OCI-M2 (cell line): ENCODE results near the gene FOXE3.

ENCODE experiments used
- DNase-seq: peaks from one replicate; lab custom pipeline; 2025; ENCODE audit not compliant: unreplicated experiment; lab: John Stamatoyannopoulos, UW

FOXE3 gene

DNA sequence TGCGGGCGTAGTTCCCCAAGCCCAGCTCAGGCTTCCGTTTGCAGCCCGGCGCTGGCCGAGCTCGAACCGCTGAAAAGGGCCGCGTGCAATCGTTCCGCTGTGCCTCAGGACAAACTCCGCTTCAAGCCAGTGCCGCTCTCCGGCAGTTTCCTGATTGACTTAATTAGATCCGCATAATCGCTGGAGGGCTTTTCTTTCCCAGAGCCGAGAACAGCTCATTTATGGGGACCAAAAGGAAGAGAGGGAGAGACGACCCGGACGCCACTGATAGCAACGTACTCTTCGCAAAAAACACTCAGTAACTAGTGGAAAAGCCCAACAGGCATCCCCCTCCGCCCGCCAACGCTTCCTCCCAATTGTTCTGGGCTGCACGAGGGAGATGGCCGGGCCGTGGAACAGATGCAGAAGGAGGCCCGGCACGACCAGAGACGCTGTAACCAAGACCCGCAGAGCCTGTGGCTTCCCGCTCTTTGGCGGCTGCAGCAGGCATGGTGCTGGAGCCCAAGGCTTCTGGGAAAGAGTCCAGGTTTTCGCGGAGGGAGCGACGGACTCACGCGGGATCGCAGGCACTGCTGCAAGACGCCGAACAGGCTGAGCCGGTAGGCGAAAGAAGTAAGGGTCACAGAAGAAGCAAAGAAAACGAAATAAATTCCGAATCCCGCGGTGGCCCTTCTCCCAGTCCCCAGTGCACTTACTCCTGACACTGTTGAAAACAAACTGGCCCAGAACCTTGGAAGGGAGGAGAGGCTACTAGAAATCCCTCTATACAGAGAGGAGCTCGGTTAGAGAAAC lies 18.2 kb downstream of the FOXE3 start:
- DNase-seq = no peak

DNA sequence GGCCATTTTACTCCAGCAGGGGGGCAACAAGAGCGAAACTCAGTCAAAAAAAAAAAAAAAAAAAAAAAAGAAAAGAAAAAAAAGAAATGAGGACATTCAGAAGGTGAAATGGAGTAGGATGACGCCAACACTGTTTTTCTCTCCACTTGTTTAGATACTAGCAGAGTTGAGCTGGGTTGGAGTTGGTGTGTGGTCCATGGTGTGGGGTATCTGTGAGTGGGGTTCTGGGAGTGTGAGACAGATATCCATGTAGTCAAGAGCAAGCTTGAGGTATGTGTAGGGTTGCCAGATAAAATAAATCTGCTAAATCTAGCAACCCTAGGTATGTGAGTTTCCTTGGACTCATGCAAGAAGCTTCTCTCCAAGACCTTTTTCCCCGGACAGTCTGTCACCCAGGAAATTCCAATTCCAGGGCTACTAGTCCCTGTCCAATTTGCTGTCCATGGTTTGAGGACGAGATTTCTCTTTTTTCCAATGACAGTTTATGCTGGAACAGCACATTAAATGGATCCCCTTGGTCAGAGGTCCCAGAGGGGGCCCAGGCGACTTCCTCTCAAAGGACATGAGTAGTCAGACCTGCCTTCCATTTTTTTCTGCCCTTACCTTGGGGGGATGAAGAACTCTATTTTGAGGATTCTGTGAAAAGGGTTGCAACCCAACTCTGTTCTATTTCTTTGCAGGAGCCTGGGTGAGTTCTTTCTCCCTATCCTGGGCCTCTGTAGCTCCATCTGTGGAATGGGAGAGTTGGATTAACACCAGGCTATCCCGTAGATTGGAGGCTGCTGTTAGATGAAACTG lies 19.6 kb downstream of the FOXE3 start:
- no peak for DNase-seq

DNA sequence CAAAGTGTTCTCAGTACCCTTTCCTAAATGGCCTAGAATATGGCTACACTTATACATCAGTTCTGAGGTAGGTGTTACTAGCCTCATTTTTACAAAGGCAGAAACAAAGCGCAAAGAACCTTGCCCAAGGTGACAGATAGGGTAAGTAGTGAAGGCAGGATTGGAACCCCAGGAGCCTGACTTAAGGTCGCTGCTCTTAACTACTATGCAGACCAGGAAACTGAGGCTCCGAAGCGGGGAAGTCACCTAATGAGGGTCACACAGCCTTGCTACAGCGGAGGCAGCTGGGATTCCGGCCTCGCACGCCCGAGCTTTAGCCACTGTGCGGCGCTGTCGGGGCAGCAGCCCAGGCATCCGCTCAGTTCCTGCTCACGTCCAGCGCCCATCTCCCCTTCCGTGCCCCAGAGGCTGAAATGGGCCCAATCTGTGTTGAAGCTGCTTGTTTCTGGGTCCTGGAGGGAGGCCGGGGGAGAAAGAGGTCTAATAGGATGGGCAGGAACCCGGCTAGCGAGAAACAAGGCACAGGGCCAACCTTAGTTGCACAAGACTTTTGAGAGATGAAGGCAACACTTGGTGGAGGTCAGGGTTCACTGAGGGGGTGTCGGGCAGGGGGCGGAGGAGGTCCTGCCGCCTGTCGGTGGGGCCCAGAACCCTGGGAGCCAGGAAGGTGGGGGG lies 20.4 kb downstream of the FOXE3 start:
- DNase-seq = no peak

DNA sequence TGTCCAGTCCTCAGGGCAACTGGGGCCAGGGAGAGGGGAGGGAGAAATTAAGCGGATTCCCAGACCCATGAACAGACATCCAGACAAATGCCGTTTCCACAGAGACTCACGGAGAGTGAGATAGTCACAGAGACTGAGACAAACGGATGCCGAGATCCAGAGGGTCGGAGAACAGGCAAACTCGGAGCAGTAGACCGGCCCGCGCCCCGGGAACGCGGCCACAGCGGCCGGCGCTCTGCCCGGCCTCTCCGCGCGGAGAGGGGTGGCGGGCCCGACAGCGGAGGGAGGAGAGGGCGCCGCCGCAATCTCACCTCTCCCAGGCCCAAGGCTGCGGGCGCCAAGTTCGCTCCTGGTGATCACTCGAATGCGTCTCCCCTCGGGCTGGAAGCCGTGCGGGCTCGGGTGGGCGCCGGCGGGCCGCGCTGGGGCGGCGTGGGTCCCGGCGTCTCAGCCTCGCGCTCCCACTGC lies 20.9 kb downstream of the FOXE3 start:
- no peak for DNase-seq

DNA sequence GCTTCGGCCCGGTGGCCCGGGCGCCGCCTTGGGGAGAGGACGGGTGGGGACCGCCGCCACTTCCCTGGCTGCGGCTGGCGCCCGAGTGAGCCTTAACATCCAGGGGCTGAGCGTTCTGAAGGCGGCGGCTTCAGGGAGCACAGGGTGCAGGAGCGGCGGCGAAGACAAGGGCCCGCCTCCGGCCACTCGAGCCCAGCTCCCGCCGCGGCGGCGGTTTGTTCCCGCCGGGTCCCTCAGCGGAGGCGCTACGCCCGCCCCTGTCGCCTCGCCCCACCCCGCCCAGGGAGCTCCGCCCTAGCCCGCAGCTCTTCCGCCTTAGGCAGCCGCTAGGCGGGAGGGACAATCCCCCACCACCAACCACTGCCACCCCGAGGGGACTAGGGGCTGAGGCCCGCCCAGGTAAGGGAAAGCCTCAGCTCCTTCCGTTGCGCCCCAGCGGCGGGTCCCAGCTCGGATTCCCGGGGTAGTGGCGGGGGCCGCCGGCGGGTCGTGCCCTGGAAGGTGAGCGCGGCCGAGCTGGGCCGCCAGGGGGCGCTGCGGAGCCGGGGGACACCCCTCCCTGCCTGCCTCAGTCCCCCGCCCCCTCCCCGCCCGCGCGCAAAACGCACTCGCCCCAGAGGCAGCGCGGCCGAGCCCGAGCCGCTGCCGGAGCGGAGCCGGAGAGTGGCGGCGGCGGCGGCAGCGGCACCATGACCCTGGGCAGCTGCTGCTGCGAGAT lies 21.5 kb downstream of the FOXE3 start, which contains the start of gene FOXD2:
Gene FOXD2 (plus strand): TSS at position 598 of the 718 bp plus-strand sequence. CDS start 92 bp downstream, at position 690.
- peak; percentile 51 for DNase-seq

DNA sequence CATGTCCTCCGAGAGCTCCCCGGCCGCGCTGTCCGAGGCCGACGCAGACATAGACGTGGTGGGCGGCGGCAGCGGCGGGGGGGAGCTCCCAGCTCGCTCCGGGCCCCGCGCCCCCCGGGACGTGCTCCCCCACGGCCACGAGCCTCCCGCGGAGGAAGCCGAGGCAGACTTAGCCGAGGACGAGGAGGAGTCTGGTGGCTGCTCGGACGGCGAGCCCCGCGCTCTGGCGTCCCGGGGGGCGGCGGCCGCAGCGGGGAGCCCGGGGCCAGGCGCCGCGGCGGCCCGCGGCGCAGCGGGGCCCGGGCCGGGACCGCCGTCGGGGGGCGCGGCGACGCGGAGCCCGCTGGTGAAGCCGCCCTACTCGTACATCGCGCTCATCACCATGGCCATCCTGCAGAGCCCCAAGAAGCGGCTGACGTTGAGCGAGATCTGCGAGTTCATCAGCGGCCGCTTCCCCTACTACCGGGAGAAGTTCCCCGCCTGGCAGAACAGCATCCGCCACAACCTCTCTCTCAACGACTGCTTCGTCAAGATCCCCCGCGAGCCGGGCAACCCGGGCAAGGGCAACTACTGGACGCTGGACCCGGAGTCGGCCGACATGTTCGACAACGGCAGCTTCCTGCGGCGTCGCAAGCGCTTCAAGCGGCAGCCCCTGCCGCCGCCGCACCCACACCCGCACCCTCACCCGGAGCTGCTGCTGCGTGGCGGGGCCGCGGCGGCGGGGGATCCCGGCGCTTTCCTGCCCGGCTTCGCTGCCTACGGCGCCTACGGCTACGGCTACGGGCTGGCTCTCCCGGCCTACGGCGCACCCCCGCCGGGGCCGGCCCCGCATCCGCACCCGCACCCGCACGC lies 22.3 kb downstream of the FOXE3 start:
- no peak for DNase-seq

DNA sequence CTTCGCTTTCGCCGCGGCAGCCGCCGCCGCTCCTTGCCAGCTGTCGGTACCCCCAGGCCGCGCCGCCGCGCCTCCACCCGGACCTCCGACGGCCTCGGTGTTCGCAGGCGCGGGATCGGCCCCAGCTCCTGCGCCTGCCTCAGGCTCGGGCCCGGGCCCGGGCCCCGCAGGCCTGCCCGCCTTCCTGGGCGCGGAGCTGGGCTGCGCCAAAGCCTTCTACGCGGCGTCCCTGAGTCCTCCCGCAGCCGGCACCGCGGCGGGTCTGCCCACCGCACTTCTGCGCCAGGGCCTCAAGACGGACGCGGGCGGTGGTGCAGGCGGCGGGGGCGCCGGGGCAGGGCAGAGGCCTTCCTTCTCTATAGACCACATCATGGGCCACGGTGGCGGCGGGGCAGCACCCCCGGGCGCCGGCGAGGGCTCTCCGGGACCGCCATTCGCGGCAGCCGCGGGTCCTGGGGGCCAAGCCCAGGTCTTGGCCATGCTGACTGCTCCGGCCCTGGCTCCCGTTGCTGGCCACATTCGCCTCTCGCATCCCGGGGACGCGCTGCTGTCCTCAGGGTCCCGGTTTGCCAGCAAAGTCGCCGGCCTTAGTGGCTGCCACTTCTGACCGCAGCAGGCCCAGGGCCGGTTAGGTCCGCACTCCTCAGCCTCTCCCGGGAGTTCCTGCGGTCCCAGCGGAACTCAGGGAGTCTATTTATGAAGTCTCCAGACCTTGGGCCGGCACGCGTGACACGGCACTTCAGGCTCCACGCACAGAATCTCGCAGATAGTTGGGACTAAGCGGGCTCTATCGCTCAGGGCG lies 23.1 kb downstream of the FOXE3 start:
- DNase-seq = no peak

DNA sequence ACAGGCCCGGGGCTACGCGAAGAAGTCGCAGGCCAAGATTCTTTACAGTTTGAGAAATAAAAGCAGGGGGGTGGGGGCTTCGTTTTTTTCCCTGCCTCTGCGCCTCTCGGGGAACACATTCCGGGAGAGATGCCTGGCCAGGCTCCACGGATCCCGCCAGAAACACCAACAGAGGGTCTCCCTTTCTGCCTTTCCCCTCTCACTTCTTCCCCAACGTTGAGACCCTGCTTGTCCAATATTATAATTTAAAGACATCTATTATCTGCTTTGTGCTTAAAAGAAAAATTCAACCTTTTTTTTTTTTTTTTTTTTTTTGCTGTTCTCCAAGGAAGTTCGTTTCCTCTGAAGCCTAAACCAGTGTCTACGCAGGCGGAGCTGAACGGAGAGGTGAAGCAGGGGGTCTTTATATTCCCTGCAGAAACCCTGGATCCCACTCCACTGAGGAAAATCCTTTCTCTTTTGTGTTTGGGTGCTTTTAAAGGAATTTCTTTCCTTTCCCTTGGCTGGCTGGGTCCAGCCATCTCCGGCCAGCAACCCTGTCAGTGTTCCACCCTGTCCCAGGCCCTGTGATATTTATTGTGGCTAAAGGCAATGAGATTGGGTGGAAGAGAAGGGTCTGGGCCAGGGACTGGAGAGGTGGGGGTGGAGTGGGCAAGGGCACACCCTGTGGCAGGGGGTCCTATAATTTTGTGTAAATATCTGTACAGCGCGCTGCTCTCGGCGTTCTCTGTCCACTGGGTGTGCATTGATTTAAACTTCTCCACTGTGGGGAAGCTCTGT lies 23.9 kb downstream of the FOXE3 start:
- DNase-seq = no peak

DNA sequence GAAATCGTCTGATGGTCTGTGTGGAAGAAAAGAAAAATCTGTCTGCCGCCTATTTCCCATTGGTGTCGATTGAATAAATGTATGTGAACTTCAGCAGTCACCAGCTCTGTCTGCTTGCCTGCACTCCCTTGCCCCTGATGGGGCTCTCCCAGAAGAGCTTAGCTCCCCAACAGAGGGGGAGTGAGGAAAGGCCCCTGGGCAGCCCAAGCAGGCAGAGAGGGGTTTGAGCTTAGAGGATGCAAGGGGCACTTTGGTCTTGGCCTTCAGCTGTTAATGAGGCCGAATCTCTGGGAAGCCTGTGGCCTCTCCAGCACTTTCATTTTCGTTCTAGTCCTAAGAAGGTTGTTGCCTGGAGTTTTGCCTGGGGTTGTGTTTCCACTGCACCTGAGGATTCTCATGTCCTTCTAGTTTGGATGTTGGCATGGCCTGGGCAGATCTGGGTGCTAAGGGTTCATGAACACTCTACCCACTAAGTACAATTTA lies 24.6 kb downstream of the FOXE3 start:
- DNase-seq = no peak

DNA sequence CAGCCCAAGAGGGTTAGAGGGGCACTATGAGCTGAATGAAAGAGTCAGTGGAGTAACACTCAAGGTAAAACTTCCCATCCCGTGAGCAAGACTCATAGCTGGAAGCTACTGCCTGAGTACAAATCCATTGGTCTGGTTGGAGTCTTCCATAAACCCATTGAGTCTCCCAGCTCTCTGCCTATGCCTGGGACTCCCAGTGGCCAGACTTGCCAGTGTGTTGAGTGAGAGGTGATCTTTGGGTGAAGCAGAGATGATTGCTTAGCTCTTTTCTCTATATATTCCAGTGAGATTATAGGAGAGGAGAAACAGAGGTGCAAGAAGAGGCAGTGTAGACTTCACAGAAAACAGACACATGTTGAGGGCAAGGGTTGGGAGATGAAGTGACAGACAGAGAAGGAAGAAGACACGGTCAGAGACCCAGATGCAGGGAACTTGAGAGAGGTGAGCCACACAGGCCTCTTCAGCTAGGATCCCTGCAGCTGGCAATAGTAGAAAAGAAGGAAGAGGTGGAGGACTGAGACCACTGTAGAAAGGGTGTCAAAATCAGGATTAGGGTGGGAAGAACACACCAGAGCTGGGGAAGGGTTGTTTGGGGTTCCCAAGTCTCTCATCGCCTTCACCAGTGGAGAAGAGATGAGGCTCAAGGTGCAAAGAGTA lies 25.5 kb downstream of the FOXE3 start:
- DNase-seq = no peak

DNA sequence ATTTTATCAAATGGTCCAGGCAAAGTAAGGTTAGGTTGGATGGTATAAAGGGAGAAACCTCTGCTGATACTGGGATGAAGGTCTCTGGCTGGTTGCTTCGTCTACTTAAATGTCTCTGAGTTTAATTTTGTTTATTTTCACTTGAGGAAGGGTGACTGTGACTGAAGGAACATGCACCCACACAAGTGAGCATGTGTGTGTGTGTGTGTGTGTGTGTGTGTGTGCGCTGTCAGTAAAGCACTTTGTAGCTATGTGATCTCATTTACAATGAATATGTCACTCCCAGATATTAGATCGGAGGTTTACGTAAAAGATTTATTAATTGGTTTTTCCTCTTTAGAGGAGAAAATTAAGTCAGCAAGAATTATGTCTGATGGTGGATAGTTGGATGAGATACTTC lies 26.1 kb downstream of the FOXE3 start:
- no peak for DNase-seq

DNA sequence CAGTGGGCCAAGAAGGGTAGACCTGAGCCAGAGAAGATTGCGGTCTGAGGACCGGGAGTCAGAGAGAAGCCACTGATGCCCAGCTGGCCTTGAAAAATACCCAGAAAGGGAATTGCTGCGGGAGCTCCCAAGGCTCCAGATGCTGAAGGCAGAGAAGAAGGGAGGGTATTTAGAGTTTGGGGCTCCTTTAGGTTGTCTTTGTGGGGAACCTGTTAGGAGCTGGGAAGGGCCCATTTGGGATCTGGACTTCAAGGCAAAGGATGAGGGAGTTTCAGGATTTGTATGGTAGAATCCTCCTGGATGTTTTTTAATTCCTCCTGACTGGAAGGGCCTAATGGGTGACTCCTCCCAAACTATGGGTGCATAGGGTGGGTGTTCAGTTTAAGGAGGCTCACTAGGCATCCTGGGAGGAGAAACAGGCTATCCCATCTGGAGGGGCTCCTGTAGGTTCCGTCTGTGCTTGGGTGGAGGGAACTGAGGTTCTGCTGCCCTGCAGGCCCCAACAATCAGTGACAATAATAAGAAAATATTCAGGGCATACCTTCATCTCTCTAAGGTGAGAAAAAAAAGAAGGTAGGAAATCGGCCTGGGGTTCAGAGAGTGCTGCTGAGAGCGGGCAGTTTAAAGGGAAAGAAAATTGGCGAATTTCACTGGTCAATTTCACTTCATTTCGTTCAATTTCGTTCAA lies 26.9 kb downstream of the FOXE3 start:
- no peak for DNase-seq

DNA sequence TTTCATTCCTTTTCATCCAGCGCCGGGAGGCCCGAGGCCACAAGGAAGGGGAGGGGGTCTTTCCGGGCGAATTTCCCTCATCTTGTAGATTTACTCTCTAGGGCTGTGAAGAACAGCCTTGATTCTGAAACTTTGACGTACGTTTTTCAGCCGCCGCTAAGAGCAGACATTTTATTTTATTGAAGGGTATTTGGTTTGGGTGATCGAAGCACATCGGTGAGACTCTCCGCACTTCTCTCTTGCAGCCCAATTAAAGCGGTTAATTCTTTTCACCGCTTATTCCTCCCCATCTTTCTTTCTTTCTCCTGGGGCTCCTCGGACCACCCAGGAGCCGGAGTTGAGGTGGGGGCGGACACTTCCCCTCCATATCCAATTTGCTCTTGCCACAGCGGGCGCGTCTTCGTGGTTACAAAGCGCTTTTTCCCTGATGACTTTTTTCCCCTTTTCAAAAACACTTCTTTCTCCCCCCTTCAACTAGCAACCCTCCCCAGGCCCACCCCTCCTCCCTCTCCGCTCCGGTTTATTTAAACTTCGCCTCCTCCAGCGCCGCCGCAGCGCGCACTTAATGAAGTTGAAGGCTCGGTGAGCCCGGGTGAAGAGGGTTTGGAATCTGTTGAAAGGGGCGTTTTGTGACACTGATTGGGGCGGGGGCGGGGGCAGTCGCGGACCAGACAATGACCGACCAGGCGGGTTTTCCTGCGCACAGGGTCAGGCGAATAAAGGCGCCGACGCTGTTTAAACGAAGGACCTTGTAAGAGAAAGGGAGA lies 27.6 kb downstream of the FOXE3 start:
- DNase-seq = no peak

DNA sequence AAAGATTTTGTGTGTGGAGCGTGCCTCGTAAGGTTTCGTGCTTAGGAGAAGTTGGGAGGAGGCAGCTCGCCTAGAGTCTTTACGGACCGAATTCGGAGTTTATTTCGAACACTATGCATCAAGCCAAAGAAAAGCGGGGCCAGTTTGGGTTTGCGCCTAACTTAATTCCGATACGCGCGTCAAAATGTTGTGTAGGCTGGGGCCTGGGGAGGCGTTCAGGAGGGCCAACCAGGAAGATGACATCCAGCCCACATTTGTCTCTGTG lies 28.1 kb downstream of the FOXE3 start:
- DNase-seq = no peak

DNA sequence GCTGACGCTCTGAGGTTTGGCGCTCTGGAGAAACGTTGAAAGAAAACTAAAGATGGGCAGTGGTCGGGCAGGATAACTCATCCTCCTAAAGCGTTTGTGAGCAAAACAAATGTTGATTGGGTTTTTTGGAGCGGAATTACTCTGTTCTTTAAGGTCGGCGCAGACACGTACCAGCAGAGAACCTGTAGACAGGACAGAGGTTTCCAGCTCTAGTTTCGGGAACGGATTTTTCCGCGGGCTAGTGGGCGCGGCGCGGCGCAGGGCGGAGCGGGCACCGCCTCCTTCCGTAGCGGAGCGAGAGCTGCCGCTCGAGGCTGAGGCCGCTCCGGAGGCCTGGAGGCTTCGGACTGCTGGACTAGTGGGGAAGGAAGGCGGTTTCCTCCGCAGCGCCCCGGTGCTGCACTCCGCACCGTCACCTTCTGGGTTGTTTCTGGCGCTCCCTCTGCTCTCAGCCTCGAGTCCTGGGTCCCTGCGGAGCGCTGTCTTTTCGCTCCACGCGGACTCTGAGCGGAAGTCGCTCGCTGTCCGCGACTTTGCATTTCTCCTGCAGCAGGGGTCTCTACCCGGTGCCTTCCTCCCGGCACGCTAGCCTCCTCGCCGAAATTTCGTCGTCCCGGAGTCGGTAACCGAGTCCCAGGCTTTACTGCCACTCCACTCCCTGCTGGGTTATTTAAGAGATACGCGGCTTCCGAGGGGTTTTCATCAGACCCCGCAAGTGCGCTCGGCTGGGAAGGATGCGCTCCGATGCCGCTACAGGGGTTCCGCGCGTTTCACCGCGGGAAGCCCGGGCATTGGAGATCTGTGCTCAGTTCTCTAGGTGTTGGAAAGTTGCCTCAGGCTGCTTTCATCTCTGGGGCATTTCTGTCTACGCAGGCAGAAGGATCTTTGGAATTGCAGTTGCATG lies 28.7 kb downstream of the FOXE3 start:
- no peak for DNase-seq
